ENCODE results near the gene HDGFL2.

HDGFL2 gene

DNA sequence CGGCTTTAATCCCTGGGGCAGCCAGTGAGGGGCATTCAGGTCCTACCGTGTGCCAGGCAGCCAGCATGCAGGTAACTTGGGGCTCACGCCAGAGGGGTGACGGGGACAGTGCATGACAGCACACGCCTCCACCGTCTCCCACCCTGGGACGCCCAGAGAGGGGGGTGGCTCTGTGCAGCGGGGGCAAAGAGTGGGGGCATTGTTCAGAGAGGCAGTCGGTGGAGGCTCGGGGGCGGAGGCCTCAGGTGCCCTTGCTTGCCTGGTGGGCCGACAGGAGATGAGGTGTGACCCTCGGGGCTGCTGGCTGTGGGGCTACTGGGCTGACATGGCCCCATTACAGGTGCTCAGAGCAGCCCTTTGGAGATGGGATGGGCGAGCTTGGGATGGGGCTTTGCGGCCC is 27.8 kb downstream of the HDGFL2 start:
- no peak for DNase-seq (ENCODE audit: low spot score)

DNA sequence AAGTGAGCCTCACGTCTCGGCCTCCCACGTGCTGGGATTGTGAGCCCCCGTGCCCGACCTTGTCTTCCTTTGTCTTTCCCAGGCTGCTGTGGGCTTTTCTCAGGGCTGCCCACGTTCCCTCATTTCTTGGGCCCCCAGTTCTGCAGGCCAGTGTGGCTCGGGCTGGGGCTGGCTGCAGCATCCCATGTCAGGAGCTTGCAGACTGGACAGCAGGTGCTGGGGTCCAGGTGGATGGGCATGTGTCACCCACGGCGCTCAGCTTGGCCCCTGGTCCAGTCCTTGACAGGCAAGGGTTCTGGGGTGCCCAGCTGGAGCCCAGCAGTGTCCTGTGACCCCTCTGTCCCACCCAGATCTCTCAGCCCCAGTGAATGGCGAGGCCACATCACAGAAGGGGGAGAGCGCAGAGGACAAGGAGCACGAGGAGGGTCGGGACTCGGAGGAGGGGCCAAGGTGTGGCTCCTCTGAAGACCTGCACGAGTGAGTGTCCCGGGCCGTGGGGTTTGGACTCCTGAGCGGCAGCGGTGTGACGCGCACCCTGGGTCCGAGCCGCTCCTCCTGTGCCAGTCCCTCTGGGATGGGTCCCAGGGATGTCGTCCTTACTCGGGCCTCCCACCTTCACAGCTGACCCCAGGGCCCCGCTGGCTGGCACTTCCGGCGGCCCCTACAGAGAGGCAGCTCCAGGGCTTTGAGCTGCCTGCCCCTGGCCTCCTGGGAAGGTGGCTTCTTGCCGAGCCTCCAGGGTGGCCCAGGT is 28.9 kb downstream of the HDGFL2 start:
- no peak for DNase-seq (ENCODE audit: low spot score)

DNA sequence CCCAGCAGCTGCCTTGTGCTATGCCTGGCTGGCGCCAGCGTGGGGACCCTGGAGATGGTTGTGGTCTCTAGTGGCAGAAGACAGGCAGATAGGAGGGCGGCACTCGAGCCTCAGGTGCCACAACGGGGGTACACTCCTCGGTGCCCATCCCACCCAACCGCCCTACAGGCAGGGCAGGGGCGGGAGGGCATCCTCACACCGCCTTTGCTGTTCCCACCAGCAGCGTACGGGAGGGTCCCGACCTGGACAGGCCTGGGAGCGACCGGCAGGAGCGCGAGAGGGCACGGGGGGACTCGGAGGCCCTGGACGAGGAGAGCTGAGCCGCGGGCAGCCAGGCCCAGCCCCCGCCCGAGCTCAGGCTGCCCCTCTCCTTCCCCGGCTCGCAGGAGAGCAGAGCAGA is 29.6 kb downstream of the HDGFL2 start:
- DNase-seq (ENCODE audit: low spot score) = no peak

DNA sequence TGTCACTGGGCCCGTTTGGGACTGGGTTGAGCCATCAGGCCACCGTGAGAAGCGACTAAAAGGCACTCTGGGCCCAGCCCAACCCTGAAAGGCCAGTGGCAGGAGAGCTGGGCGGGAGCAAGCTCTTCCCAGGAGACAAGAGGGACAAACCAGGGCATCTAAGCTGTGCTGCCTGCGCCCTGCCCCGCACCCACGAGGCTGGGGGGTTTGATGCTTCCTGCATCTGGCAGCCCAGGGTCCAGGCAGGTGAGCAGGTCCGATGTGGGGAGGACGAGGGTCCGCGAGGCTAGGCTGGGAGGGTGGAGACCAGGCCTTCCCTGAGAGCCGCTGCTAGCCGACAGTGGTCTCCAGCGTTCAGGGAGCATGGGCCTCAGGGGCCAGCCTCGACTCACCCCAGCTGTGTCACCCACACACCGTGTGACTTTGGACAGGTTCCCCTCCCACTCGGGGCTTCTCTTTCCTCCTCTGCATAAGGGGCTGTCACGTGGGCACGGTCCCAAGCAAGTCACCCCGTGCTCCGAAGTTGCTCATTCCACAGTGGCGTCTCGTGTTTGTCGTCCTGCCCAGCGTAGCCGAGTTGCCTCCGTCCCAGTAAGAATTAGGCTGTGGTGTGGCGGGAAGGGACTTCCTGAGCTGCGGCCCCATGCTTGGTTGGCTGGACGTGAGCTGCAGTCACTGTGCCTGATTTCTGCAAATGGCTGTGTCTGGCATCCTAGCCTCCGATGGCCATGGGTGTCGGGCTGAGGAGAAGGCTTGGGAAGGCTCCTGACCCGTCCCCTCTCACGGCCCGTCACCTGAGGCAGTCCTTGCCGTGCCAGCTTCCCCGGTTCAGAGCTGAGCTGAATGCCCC is 30.4 kb downstream of the HDGFL2 start:
- DNase-seq (ENCODE audit: low spot score) = no peak

DNA sequence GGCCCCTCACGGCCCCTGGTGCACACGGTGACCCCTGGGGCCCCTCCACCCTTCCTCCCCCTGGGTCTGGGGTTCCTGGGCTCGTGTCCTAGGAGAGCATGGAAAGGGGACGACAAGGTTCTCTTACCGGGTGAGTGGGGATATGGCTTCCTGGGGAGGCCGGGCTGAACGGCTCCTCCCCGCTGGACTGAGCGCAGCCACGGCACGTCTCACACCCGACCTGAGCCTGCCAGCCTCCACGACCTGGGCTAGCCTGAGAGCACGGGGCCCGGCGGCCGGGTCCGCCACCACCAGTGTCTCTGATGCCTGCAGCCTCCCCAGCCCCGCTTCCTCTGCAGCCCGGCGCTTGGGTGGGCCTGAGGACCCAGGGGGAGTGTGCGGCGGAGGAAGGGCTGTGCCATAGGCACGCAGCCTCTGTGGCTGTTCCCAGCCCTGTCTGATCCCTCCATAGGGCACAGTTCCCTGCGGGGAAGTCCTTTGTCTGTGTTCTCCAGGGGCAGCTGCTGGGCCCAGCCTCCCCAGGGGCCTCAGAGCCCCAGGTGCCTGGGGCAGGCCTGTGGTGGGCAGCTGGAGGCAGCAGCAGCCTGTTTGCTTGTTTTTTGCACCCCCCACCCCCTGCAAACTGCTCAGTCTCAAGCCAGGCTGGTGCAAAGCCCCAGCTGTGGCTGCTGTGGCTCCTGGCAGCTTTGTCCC is 31.2 kb downstream of the HDGFL2 start:
- no peak for DNase-seq (ENCODE audit: low spot score)

DNA sequence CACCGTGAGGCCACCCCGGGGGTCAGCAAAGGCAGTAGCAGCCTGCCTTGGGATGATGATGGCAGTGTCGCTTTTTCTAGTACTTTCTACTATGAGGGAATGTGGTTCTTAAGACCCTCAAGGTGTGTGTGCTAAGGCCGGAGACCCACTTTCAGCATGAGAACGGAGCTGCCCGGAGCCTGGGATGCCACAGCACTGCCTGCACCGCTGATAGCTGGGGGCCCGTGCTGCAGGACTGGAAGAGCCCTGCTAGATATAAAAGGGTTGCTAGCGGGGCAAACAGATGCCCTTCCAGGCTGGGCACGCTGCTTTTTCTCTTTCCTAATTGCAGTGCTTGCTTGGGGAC is 31.7 kb downstream of the HDGFL2 start:
- DNase-seq (ENCODE audit: low spot score) = no peak

DNA sequence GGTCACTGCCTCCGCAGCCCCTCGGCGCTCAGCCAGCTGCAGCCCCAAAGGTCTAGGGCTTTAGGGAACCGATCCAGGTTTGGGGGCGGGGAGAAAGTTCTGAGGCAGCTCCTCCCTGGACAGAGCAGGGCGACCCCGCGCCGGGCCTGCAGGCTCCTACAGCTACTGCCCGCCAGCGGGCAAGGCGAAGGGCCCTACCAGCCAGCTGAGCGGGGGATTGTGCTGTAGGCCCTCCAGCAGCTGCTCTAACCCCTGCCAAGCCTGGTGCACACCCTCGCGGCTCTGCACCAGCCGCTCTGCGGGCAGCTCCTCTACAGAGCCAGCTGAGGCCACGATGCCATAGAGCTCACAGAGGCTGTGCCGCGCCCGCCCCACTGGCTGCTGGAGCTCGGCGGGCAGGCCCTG is 32.2 kb downstream of the HDGFL2 start:
- no peak for DNase-seq (ENCODE audit: low spot score)

DNA sequence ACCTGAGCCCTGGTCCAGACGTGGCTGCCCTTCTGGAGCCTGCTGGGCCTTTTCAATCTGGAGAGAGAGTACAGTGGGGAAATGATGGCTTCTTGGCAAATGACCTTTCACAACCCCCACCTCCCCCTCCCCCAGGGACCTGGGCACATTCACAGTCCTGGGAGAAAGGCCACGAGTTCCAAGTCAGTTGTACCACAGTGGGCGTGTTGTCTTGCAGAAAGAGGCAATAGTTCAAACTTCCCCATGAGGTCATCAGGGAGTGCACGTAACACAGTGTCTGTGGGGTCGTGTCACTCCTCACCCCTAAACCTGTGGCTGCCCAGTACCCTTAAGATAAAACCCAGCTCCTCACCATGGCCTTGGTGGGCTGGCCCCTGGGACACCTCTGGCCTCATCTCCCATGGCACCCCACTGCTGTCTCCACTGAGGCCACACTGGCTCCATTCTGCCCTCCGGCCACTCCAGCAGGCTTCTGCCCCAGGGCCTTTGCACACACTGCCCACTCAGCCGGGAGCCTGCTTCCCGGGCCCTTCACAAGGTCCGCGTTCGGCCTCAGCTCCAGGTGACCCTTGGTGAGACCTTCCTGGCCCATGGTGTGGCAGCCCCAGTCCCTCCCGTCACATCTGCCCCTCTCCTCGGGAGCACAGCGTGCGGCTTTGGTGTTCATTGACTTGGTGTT is 32.9 kb downstream of the HDGFL2 start:
- no peak for DNase-seq (ENCODE audit: low spot score)

DNA sequence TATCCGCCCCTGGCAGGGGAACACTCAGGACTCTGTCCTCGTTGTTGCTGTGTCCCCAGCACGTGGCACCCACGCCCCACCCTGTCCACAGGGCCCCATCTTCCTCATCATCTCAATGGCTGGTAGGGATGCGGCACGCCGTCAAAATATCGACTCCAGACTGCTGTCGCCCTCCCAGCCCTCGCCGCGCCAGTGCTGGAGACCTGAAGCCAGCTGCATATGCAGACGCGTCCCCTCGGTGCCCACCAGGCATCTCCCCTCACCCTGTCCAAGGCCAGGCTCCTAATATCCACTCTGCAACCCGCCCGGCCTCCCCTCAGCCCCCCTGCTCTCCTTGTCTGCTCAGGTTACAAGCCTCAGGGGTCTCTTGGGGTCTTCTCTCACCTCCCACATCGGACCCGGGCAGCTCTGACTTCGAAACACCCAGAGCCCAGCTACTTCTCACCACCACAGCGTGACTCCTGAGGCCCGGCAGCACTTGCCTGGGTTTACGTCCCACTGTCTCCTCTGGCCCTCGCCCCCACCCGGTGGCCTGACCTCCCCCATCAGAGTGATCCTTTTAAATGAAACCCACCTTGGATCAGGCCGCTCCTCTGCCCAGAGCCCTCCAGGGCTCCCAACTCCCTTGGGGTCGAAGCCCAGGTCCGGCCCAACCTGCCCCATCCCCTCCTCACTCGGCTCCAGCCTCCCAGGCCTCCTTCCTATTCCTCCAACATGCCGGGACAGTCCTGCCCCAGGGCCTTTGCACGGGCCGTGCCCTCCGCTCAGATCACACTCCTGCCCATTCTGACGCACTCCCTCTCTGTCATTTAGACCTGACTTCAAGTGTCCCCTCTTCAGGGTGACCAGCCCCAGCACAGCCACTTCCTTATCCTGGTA is 33.7 kb downstream of the HDGFL2 start:
- no peak for DNase-seq (ENCODE audit: low spot score)

DNA sequence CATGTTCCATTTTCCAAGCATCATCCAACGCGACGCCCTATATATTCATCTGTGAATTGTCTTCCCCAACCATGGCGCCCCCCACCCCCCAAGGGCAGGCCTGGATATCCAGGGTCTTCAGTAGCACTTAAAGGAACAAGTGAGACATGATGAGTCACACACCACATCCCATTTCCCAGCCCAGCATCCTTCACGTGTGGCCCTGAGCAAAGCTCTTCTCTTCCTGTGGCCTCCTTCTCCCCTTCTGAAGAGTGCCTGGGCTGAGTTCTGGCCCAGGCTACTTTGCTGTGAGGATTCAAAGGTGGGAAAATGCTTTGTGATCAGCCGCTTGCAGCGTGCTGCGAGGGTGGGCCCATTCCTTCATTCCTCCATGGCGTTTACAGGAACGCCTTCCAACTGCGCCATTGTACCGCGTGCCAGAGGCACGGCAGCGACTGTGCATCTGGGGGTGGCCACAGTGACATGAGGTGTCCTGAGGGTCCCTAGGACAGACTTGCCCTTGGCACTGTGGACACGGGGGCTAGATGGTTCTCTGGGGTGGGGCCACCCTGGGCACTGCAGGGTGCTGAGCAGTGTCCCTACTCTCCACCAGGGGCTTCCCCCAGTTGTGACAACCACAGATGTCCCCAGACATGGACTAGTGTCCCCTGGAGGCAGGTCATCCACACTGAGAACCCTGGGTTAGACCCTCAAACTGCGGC is 34.5 kb downstream of the HDGFL2 start:
- no peak for DNase-seq (ENCODE audit: low spot score)

DNA sequence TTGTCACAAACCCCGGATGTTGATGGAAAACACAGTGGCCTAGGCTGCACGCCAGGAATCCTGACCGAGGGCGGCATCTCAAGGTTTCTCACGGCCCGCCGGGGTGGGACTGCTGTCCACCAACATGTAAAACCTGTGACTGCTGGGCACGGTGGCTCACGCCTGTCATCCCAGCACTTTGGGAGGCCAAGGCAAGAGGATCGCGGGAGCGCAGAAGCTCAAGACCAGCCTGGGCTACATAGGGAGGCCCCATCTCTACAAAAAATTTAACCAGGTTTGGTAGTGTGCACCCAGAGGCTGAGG is 35.0 kb downstream of the HDGFL2 start:
- no peak for DNase-seq (ENCODE audit: low spot score)

DNA sequence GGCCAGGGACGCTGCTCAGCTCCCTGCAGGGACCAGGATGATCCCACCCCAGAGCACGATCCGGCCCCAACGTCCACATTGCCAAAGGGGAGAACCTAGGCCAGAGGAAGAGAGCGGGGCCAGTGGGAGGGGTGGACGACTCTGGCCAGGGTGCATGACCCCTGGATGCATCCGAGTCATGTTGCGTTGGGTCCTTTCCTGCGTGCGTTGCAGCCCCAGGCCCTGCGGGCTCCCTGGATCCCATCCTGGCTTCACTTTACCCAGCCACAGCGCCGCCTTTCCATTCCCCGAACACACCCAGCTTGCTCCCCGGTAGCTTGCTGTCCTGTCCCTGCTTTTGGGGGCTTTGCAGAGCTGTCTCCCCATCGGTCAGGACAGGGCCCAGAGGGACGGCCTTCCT is 35.7 kb downstream of the HDGFL2 start:
- DNase-seq (ENCODE audit: low spot score) = no peak

DNA sequence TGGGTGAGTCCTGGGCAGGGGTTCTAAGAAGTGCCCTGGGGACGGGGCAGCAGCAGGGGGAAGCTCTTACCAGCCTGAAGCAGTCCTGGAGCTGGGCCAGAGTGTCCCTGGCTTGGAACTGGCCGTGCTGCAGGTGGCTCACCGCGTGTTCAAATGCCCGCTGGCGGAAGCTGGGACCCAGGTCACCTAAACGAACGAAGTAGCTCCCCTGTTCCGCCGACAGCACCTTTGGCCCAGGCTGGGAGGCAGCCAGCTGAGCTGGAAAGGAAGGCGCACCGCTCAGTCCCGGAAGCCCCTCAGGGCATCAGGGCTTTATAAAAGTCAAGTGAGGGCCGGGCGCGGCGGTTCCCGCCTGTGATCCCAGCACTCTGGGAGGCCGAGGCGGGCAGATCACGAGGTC is 36.6 kb downstream of the HDGFL2 start:
- no peak for DNase-seq (ENCODE audit: low spot score)

DNA sequence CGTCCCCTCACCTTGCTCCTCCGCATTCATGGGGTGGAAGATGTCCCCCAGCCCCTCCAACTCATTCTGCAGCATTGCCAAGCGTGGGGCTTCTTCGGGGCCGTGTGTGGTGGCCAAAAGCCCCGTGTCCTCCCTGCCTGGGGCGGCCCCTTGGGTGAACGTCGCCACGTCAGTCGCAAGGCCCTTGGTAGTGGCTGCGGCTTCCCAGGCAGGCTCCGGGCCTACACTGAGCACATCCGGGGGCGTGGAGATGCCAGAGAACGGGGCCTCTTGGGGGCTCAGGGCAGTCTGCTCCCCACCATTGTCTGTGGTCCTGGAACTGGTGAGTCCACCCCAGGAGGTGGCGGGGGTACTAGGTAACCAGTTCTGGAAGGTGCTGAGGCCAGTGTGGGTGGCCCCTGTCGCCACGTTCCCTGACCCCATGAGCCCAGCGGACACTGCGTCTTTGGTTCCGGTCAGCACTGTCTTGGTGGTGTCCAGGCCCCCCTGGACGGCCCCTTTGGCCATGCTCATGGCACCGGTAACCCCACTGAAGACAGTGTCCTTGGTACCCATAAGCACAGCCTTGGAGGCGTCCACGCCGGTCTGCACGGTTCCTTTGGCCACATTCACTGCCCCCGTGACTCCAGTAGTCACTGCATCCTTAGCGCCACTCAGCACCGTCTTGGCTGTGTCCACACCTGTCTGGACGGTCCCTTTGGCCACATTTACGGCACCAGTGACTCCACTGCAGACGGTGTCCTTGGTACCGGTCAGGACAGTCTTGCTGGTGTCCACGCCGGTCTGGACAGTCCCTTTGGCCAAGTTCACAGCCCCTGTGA is 38.5 kb downstream of the HDGFL2 start:
- no peak for DNase-seq (ENCODE audit: low spot score)

DNA sequence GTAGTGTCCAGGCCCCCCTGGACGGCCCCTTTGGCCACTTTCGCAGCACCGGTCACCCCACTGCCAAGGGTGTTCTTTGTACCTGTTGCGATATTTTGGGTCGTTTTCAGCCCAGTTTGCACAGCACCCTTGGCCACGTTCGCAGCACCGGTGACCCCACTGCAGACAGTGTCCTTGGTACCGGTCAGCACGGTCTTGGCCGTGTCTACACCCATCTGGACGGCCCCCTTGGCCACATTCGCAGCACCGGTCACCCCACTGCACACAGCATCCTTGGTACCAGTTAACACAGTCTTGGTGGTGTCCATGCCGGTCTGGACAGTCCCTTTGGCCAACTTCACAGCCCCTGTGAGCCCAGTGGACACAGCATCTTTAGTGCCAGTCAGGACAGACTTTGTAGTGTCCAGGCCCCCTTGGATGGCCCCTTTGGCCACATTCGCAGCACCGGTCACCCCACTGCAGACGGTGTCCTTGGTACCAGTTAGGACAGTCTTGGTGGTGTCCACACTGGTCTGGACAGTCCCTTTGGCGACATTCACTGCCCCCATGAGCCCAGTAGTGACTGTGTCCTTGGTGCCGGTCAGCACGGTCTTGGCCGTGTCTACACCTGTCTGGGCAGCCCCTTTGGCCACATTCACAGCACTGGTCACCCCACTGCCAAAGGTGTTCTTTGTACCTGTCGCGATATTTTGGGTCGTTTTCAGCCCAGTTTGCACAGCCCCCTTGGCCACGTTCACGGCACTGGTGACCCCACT is 39.4 kb downstream of the HDGFL2 start:
- no peak for DNase-seq (ENCODE audit: low spot score)

DNA sequence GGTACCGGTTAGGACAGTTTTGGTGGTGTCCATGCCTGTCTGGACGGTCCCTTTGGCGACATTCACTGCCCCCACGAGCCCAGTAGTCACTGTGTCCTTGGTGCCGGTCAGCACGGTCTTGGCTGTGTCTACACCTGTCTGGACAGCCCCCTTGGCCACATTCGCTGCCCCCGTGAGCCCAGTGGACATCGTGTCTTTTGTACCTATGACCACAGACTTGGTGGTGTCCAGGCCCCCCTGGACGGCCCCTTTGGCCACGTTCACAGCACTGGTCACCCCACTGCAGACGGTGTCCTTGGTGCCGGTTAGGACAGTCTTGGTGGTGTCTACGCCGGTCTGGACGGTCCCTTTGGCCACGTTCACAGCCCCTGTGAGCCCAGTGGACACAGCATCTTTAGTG is 40.0 kb downstream of the HDGFL2 start:
- DNase-seq (ENCODE audit: low spot score) = no peak

DNA sequence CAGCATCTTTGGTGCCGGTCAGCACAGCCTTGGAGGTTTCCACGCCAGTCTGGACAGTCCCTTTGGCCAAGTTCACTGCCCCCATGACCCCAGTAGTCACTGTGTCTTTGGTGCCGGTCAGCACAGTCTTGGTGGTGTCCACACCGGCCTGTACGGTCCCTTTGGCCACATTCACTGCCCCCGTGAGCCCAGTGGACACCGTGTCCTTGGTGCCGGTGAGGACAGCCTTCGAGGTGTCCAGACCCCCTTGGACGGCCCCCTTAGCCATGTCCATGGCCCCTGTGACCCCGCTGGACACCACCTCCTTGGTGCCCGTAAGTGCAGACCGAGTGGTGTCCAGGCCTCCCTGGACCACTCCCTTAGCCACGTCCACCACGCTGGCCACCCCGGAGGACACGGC is 41.2 kb downstream of the HDGFL2 start:
- DNase-seq (ENCODE audit: low spot score) = no peak

DNA sequence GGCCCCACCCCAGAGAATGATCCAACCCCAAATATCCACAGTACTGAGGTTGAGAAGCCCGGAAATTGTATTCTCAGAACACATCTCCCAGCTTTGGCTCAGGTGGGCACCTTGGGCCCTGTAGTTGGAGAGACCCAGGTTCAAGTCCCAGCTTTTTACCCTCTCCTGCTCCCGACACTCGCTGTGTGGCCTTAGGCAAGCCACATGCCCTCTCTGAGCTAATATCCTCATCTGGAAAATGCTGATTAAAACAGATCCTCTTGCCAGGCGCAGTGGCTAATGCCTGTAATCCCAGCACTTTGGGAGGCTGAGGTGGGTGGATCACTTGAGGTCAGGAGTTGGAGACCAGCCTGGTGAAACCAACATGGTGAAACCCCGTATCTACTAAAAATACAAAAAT is 43.6 kb downstream of the HDGFL2 start:
- DNase-seq (ENCODE audit: low spot score) = no peak

DNA sequence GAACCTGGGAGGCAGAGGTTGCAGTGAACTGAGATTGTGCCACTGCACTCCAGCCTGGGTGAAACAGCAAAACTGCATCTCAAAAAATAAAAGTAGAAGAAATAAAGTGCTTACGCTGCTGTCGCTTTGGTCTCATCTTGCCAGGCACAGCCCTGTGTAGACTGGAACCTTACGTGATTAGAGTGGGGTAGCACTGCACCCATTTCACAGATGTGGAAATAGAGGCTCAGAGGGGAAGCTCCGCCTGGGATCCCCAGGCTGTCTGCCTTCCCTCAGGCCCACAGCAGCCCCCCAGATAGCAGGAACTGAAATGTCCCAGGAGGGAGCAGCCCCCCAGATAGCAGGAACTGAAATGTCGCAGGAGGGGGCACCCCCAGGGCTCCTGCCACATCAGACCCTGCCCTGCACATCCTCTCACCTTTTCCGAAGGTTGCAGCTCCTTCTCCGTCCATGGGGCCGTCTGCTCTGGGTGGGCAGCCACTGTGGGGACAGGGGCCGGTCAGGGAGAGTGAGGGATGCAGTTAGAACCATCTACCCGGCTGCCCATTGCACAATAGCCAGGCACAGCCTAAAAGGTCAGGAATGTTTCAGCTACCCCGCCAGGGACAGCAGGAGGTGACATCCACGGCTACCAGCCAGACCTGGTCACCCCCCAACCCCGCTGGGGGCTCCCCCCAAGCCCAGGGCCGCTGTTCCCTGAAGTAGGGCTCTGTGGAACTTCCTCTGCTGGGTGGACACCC is 44.3 kb downstream of the HDGFL2 start:
- no peak for DNase-seq (ENCODE audit: low spot score)
